IMR-90 (cell line): ENCODE measurements around the gene TRMT1. TPM values are rescaled to one million over a fixed set of nuclear protein-coding genes. Genes with fewer than 3 reads are reported as not detected.

ENCODE experiments used
- ATAC-seq: fragments of 200-7000 bp; cut with Tn5 transposase; 2 replicates; pipeline ENCODE4 v1.9.1; 2020; ENCODE audit warnings: low read depth, mild to moderate bottlenecking, moderate library complexity
- BruUV-seq: library from RNA; stranded (reverse); fragments of 400-500 nt; replicated peaks from 2 replicates; lab custom pipeline; 2021; lab: Mats Ljungman, UMichigan
- CTCF ChIA-PET: fragments of 300-600 bp; formaldehyde crosslinking; extraction: SDS; loops from one replicate; lab custom pipeline; 2021; ENCODE audit warnings: antibody characterized with exemption; lab: Yijun Ruan, JAX
- POLR2A ChIA-PET: fragments of 300-600 bp; sonication (Branson Sonifier 250); formaldehyde crosslinking; loops from one replicate; lab custom pipeline; 2022; ENCODE audit warnings: antibody characterized with exemption; ENCODE audit not compliant: unreplicated experiment; lab: Charles Lee
- DNase-seq: peaks from one replicate; pipeline ENCODE4 v3.0.0; 2013
- H2AFZ ChIP-seq: replicated peaks from 2 replicates; pipeline ENCODE3; 2013; ENCODE audit warnings: low read length, mild to moderate bottlenecking; ENCODE audit not compliant: poor library complexity
- H2AK5ac ChIP-seq: 2 replicates; pipeline ENCODE4 v1.6.1; 2013; ENCODE audit warnings: low read depth, low read length, inconsistent platforms
- H2AK9ac ChIP-seq: replicated peaks from 2 replicates; pipeline ENCODE3; 2013; ENCODE audit warnings: mild to moderate bottlenecking, low read depth, low read length, moderate library complexity; ENCODE audit not compliant: poor library complexity
- H2BK120ac ChIP-seq: 2 replicates; pipeline ENCODE4 v1.6.1; 2013; ENCODE audit warnings: low read depth, low read length, inconsistent platforms
- H2BK15ac ChIP-seq: 3 replicates; pipeline ENCODE4 v1.6.1; 2013; ENCODE audit warnings: low read depth, low read length, inconsistent platforms
- H2BK20ac ChIP-seq: 2 replicates; pipeline ENCODE4 v1.6.1; 2013; ENCODE audit warnings: low read depth, mild to moderate bottlenecking, inconsistent platforms, low read length, moderate library complexity
- H2BK5ac ChIP-seq: 2 replicates; pipeline ENCODE4 v1.6.1; 2013; ENCODE audit warnings: mild to moderate bottlenecking, low read depth, low read length, inconsistent platforms; ENCODE audit not compliant: poor library complexity, severe bottlenecking
- H3K14ac ChIP-seq: replicated peaks from 2 replicates; pipeline ENCODE4 v1.6.1; 2013; ENCODE audit warnings: low read depth, low read length, inconsistent platforms
- H3K18ac ChIP-seq: 2 replicates; pipeline ENCODE4 v1.6.1; 2013; ENCODE audit warnings: low read depth, low read length, control low read depth
- H3K23ac ChIP-seq: 2 replicates; pipeline ENCODE4 v1.6.1; 2013; ENCODE audit warnings: low read depth, low read length, inconsistent platforms
- H3K27ac ChIP-seq: 2 replicates; pipeline ENCODE4 v1.5.1; 2013; ENCODE audit warnings: mild to moderate bottlenecking, control low read depth, low read length; ENCODE audit not compliant: insufficient read depth
- H3K27me3 ChIP-seq: 2 replicates; pipeline ENCODE4 v1.6.1; 2013; ENCODE audit warnings: low read length; ENCODE audit not compliant: control insufficient read depth, insufficient read depth
- H3K36me3 ChIP-seq: 2 replicates; pipeline ENCODE4 v1.6.1; 2013; ENCODE audit warnings: low read length, mixed read lengths; ENCODE audit not compliant: control insufficient read depth, insufficient read depth
- H3K4ac ChIP-seq: 2 replicates; pipeline ENCODE4 v1.6.1; 2013; ENCODE audit warnings: low read depth, low read length, inconsistent platforms
- H3K4me1 ChIP-seq: 2 replicates; pipeline ENCODE4 v1.6.1; 2013; ENCODE audit warnings: low read length, mixed read lengths; ENCODE audit not compliant: control insufficient read depth, insufficient read depth
- H3K4me2 ChIP-seq: 2 replicates; pipeline ENCODE4 v1.6.1; 2013; ENCODE audit warnings: low read depth, mild to moderate bottlenecking, control low read depth, low read length, moderate library complexity
- H3K4me3 ChIP-seq: 2 replicates; pipeline ENCODE4 v1.5.1; 2013; ENCODE audit warnings: low read depth, mild to moderate bottlenecking, control low read depth, low read length, moderate library complexity; ENCODE audit not compliant: insufficient read depth
- H3K56ac ChIP-seq: 2 replicates; pipeline ENCODE4 v1.6.1; 2013; ENCODE audit warnings: low read length, inconsistent platforms; ENCODE audit not compliant: insufficient read depth; ENCODE audit errors: extremely low read depth
- H3K79me1 ChIP-seq, 2 experiments: 2 replicates each; pipeline ENCODE4 v1.6.1; 2013; ENCODE audit warnings: low read length in 2 of 2, inconsistent platforms in 1 of 2, low read depth in 1 of 2
- H3K9ac ChIP-seq: 2 replicates; pipeline ENCODE4 v1.6.1; 2013; ENCODE audit warnings: low read depth, low read length, control low read depth
- H3K9me1 ChIP-seq: 2 replicates; pipeline ENCODE4 v1.6.1; 2013; ENCODE audit warnings: low read length, inconsistent platforms; ENCODE audit not compliant: insufficient read depth
- H3K9me3 ChIP-seq: 2 replicates; pipeline ENCODE4 v1.6.1; 2013; ENCODE audit warnings: low read length; ENCODE audit not compliant: control insufficient read depth, insufficient read depth
- H4K20me1 ChIP-seq: 2 replicates; pipeline ENCODE4 v1.6.1; 2013; ENCODE audit warnings: low read length, inconsistent platforms; ENCODE audit not compliant: insufficient read depth
- H4K5ac ChIP-seq: 2 replicates; pipeline ENCODE4 v1.6.1; 2013; ENCODE audit warnings: mild to moderate bottlenecking, low read depth, low read length, control low read depth
- H4K8ac ChIP-seq, 2 experiments: 2 replicates each; pipeline ENCODE4 v1.6.1; 2013; ENCODE audit warnings: low read depth in 2 of 2, low read length in 2 of 2, control low read depth in 1 of 2, inconsistent platforms in 1 of 2
- H4K91ac ChIP-seq: 2 replicates; pipeline ENCODE4 v1.6.1; 2013; ENCODE audit warnings: low read depth, low read length, inconsistent platforms; ENCODE audit not compliant: insufficient read depth
- BHLHE40 ChIP-seq: fragments of 150-350 bp; IDR thresholded peaks from 2 replicates; pipeline ENCODE4 v1.6.1; 2016; ENCODE audit warnings: mild to moderate bottlenecking, low read depth, low read length
- CEBPB ChIP-seq: IDR thresholded peaks from 2 replicates; pipeline ENCODE4 v1.6.1; 2012; ENCODE audit warnings: low read depth, low read length, improper control_type of control experiment
- CTCF ChIP-seq: conservative IDR thresholded peaks from 2 replicates; pipeline ENCODE4 v1.5.1; 2012; ENCODE audit warnings: mild to moderate bottlenecking, low read depth, low read length, improper control_type of control experiment
- FOS ChIP-seq: fragments of 150-350 bp; IDR thresholded peaks from 2 replicates; pipeline ENCODE4 v1.6.1; 2016; ENCODE audit warnings: low read depth, low read length
- MAFK ChIP-seq: IDR thresholded peaks from 2 replicates; pipeline ENCODE4 v1.6.1; 2012; ENCODE audit warnings: low read depth, low read length, improper control_type of control experiment
- MAZ ChIP-seq: IDR thresholded peaks from 2 replicates; pipeline ENCODE4 v1.6.1; 2012; ENCODE audit warnings: low read depth, mild to moderate bottlenecking, low read length, improper control_type of control experiment, moderate library complexity, borderline replicate concordance
- POLR2A ChIP-seq: IDR thresholded peaks from 2 replicates; pipeline ENCODE4 v1.6.1; 2012; ENCODE audit warnings: mild to moderate bottlenecking, low read depth, low read length
- RAD21 ChIP-seq: IDR thresholded peaks from 2 replicates; pipeline ENCODE4 v1.6.1; 2012; ENCODE audit warnings: low read length, improper control_type of control experiment
- RCOR1 ChIP-seq: IDR thresholded peaks from 2 replicates; pipeline ENCODE4 v1.6.1; 2012; ENCODE audit warnings: mild to moderate bottlenecking, low read length, improper control_type of control experiment; ENCODE audit not compliant: insufficient replicate concordance
- SMC3 ChIP-seq: fragments of 150-350 bp; IDR thresholded peaks from 2 replicates; pipeline ENCODE4 v1.6.1; 2016; ENCODE audit warnings: low read depth, mild to moderate bottlenecking, antibody characterized with exemption, low read length, moderate library complexity
- WGBS, 2 experiments: methylation state at CpG; one replicate each; pipeline versions ENCODE4 v1.1.5 to v1.1.7; 2013; ENCODE audit warnings: missing lambda C conversion rate in 2 of 2; ENCODE audit not compliant: insufficient read length in 1 of 2; ENCODE audit errors: extremely low coverage in 2 of 2; 5-methylcytosine and 5-hydroxymethylcytosine counted together
- dilution Hi-C: fragments of 300-500 bp; cut with HindIII; formaldehyde crosslinking; loops from one replicate; pipeline ENCODE4 v1.14.3; 2018; ENCODE audit warnings: low sequenced_read_pairs; ENCODE audit not compliant: unreplicated experiment
- in situ Hi-C: fragments of 300-500 bp; cut with MboI; formaldehyde crosslinking; loops from 3 replicates; pipeline ENCODE4 v1.14.3; 2019; ENCODE audit warnings: low sequenced_read_pairs, inconsistent platforms, mixed read lengths
- intact Hi-C: fragments of 100-400 bp; cut with micrococcal nuclease; formaldehyde crosslinking; loops from 2 replicates; pipeline ENCODE4 v1.10.0; 2022
- polyA plus RNA-seq, 3 experiments: library from polyadenylated mRNA; depleted of rRNA; stranded (reverse); fragments of >200 nt; gene quantifications; 2 replicates each; pipeline ENCODE4 v1.2.3, GENCODE V29; 2012; ENCODE audit warnings: low replicate concordance in 1 of 3
- total RNA-seq: library from RNA; depleted of rRNA; stranded (reverse); fragments of >200 nt; gene quantifications from 2 replicates; pipeline ENCODE4 v1.2.3, GENCODE V29; 2012

The TRMT1 gene
- total and polyA plus RNA-seq, 2 of the 4 experiments (the other 2 are of a cell fraction): 28.3 to 56.0 TPM

- H2AFZ ChIP-seq: peak overlapping the region; percentile 89
- no peaks in the 10 kb centered on the region for H4K20me1 ChIP-seq
- H3K56ac ChIP-seq: peak overlapping the region; percentile 96
- H2BK15ac ChIP-seq: peak overlapping the region; percentile 99; the same call in 2 of the 3 replicates
- H4K91ac ChIP-seq: peak overlapping the region; percentile 93
- in situ Hi-C loops (no loop called here), intact Hi-C loops (loop anchor here (1.0 to 5.0 kb wide), 2 partner anchors 8 to 44 kb away; no protein-coding TSS in a partner anchor), dilution Hi-C loops (no loop called here)
- H3K18ac ChIP-seq: peak overlapping the region; percentile 87
- peak overlapping the region; percentile 94 for H4K5ac ChIP-seq
- DNase-seq (peak; percentile 83), ATAC-seq (peak; percentile 53)
- peaks cover 3% of the 10 kb centered on the region; the same call in 1 of the 2 replicates for H3K9me1 ChIP-seq
- H3K36me3 ChIP-seq: no peaks in the 10 kb centered on the region
- H3K4ac ChIP-seq: peak overlapping the region; percentile 99
- H2BK120ac ChIP-seq: peak overlapping the region; percentile 99
- CTCF ChIA-PET: interaction anchor here (0.9 kb wide), 1 partner anchor 99 kb away, joined by 3 read pairs; no protein-coding TSS in a partner anchor
- peak overlapping the region; percentile 98 for H3K27ac ChIP-seq
- H3K9ac ChIP-seq: peak overlapping the region; percentile 71
- peak overlapping the region; percentile 80 for H3K4me2 ChIP-seq
- 0% methylated on average over 7 of the region's 20 CpGs; no CpG with 5 or more reads in 1 of the 2 experiments for WGBS, 2 experiments
- POLR2A ChIA-PET: interaction anchor here (0.6 to 1.4 kb wide), 3 partner anchors 10 to 11 kb away, joined by 3 to 4 read pairs (median 4); no protein-coding TSS in a partner anchor
- no peak overlapping the region for H3K4me3 ChIP-seq
- no peaks in the 10 kb centered on the region for H3K27me3 ChIP-seq
- TF ChIP-seq CEBPB: peak; percentile 20; the same call in 1 of the 2 replicates
- no peak for TF ChIP-seq SMC3
- TF ChIP-seq FOS: 0 out of 2 replicates have a peak, but pooled peaks have one; percentile 14
- TF ChIP-seq MAZ: peak; percentile 78
- peak; percentile 72 for TF ChIP-seq RCOR1
- no peak for TF ChIP-seq MAFK
- TF ChIP-seq POLR2A: no peak
- TF ChIP-seq BHLHE40: peak; percentile 48; the same call in 1 of the 2 replicates
- peak; percentile 33; the same call in 1 of the 2 replicates for TF ChIP-seq RAD21
- TF ChIP-seq CTCF: no peak
- H3K14ac ChIP-seq: peak overlapping the region; percentile 97
- H4K8ac ChIP-seq: peak overlapping the region; percentile 93 to 96
- peak overlapping the region; percentile 97 for H2BK20ac ChIP-seq
- H3K23ac ChIP-seq: peak overlapping the region; percentile 94
- H2AK9ac ChIP-seq: peak overlapping the region; percentile 99
- H3K4me1 ChIP-seq: peaks cover 28% of the 10 kb centered on the region
- peaks cover 0 to 41% of the 10 kb centered on the region in 2 experiments; a peak in 2 of 4 replicates for H3K79me1 ChIP-seq
- BruUV-seq: no TSS peak
- H2BK5ac ChIP-seq: peak overlapping the region; percentile 96
- H2AK5ac ChIP-seq: peak overlapping the region; percentile 98
- no peaks in the 10 kb centered on the region for H3K9me3 ChIP-seq
Observed at GRCh38 chr19:13163609-13164342, 47.2 kb upstream of the TRMT1 start.
